HG02759 (cell line): ENCODE measurements around the gene LDHD.

Experiments
- ATAC-seq: cut with Tn5 transposase; IDR thresholded peaks from one replicate; pipeline ENCODE4 v1.9.1; 2021; ENCODE audit warnings: mild to moderate bottlenecking, moderate library complexity; ENCODE audit not compliant: unreplicated experiment

The LDHD gene

DNA sequence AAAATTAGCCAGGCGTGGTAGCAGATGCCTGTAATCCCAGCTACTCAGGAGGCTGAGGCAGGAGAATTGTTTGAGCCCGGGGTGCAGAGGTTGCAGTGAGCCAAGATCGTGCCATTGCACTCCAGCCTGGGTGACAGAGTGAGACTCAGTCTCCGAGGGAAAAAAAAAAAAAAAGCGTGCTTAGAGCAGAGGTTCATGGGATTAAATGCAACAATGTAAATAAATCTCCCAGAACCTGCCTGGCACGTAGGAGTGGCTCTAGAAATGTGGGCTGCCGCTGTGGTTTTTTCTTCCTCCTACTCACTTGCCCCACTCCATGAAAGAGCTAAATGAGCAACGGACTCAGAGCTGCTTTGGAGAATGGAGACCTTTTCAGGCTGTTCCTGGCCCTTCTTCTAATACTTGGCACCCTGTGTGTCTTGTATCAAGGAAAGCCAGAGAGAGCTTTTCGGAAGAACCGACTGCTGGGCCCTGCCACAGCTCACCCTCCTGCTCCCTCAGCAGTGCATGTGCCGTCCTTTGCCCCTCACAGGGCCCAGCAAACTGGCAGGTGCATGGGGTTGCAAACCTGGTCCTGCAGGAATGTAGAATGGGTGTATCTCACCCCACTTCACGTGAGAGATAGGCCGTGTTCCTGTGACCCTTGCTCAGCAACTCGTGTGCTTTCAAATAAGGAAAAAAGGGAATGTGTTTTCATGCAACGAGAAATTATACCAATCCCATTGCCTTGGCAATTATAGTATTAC is 52.0 kb downstream of the LDHD start:
- ATAC-seq, result no peak

DNA sequence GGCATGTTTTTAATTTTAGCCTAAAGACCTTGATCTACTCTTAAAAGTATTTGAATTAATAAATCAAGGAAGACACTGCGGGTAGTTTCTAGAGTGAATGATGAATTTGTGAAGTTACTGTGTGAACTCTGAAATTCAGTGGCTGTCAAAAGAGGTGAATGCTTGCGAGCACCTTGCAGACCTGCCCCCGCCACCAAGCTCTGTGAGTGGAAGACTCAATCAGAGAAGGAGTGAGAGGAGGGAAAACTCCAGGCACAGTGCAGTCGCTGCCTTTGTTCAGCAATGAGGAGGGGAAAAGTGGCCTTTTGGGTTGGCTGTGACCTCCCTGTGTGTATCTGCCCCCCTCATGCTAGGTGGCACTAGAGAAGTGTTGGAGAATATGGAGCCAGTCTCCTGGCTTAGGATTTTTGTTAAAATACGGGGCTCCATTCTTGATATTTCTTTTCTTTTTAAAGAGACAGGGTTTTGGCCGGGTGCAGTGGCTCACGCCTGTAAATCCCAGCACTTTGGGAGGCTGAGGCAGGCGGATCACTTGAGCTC is 53.0 kb downstream of the LDHD start:
- no peak for ATAC-seq

DNA sequence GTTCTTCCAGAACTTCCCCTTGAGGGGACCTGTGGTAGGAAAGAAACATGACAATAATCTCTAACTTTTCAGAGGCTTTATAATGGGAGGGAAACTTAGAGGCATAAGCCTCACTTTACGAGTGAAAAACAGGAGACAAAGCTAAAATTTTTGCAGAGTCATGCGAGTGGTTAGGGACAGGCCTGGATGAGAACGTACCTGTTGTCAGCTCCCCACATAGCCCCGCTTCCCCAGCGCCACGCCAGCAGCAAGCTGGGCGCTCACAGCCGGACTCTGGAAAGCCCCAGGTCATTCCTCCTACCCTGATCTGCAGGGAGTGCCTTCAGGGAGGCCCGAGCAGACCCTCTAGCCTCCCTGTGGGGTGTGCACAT is 53.6 kb downstream of the LDHD start:
- no peak for ATAC-seq

DNA sequence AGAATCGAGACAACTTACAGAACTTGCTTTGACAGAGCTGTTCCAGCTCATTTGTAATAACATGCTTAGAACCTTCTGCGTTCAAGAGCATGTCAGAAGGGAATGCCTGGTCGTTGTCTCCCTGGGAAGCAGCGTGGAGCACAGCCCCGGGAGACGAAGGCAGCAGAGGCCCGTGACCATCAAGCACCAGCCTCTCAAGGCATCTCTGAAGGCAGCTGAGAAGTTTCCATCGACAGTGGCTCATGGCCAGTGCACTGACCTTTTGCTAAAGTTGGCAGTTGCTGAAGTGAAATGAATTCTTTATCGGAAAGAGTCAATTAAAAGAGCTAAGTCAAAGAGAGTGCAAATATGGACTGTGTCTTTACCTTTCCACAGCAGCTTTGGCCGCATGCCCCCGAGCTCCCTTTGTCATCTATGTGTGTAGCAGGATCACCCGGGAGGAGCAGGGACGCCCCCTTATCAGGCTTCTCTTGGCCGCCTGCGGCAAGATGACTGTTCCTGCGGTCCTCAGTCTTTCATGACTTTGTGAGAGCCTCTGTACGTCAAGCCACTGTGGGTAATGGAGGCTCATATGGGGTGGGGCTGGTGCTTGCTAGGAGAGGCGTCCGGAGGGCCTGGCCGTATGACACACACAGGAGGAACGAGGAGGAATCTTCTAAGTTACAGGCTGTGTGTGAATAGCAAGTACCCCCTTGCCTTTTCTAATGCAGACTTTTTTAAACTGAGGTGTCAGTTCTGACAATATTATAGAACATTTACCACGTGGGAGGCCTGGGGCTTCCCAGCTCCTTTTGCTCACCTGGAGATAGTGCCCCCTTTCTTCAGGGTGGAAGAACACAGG is 54.2 kb downstream of the LDHD start:
- no peak for ATAC-seq
